ENCODE data around the gene DDHD1. TPM values are rescaled to one million over a fixed set of nuclear protein-coding genes. Genes with fewer than 3 reads are reported as not detected.
"Not testable (repeated sequence)": the region's sequence is repeated elsewhere in the genome, so short reads cannot be mapped to it uniquely, and the experiment has no call there.

Gene DDHD1
- total RNA-seq, 1 experiment from 2014 or later: 6.9 TPM

DNA sequence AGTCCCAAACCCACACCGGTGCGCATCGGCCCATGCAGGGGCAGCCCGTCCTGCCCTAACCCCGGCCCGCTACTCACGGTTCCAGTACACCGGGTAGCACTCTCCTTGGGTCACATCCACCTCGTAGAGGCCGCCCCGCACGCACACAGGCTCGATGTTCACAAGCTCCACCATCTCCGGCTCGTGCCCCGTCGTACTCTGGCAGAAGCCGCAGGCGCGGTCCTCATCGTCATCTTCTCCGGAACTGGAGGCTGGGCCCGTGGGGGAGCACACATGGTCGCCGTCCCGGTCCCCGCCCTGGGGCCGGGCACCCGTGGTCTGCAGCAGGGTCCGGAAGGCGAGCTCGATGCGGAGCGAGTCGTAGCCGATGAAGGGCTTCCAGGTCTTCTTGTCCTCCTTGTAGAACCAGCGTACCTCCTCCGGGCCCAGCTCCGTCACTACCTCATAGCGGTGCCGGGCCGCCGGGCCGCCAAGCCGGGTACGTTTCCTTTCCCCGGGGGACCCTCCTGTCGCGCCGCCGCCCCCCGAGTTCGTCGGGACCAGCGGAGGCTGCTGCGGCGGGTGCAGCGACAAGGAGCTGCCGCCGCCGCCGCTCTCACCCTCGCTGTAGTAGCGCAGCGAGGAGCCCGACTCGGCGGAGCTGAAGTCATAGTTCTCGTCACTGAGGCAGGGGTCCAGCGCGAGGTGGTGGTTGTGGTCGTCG is 788 bp downstream of the DDHD1 start:
- DNase-seq (ENCODE audit: low spot score): peak; percentile 20

DNA sequence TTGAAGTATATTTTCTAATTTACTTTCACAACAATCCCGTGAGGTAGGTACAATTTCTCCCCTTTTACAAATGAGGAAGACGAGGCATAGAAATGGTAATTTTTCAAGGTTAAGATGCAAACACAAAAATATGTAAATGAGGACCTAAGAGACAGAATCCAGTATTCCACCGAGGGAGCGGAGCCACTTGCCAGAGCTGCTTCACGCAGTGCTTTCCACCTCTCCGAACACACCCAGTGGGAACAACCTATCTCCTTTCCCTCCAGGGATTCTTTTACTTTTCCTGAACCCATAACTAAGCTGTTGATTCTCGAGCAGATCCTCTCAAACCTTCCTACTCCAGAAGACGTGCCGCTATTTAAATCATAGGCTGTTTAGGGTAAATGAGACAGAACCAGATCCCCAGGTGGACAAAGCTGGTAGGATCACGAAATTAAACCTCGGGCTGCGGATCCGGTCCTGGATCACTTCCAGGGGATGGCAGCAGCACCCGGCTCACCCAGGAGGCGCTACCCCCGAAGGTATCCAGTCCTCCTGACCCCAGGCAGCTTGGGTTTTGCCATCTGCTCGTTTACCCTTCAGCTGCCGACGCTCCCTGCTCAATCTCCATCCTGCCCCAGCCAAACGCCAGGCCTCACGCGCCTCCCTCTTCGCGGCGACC is 1.5 kb downstream of the DDHD1 start:
- peak; percentile 54 for DNase-seq (ENCODE audit: low spot score)

- DNase-seq (ENCODE audit: low spot score): no peak
Measured at GRCh38 chr14:53149668-53150316, 3.3 kb downstream of the DDHD1 start.

DNA sequence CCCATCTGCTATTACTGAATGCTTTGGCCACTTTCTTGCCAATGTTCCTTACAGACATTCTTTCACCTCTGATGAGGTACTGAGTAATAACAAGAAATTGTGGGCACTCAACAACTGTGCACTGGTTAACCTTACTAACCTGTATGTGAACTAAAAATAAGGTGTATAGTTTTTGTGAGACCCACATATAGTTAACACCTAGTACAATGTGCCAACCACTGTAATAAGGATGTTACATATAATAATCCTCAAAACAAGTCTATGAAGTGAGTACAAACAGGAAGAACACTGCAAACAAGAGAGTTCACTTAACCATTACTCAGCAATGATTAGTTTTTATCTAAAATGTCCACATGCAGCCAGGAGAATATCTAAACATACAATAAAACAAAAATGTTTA is 4.5 kb downstream of the DDHD1 start:
- no peak for DNase-seq (ENCODE audit: low spot score)

DNA sequence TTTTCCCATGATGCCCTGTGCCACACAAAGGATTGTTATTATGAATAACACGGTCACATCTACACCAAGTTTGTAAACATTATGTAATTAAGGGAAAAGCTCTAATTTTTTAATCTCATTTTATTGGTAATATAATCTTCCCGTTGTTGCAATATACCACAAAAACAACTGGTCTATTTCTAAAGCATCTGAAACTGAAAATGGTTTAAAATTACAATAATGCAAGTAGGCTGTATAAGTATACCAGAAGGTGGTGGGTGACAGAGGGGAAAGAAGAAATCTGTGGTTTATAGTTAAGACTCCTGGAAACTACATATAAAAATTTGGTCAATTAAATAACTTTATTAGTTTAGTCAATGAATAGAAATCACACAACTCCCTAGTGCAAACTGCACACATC is 5.2 kb downstream of the DDHD1 start:
- DNase-seq (ENCODE audit: low spot score): no peak

- no peak for DNase-seq (ENCODE audit: low spot score)
Measured at GRCh38 chr14:53147208-53147607, 5.9 kb downstream of the DDHD1 start.

- DNase-seq (ENCODE audit: low spot score): no peak
Measured at GRCh38 chr14:53146739-53147138, 6.4 kb downstream of the DDHD1 start.

- DNase-seq (ENCODE audit: low spot score): no peak
Measured at GRCh38 chr14:53144244-53144643, 8.9 kb downstream of the DDHD1 start.

- DNase-seq (ENCODE audit: low spot score): no peak
Measured at GRCh38 chr14:53140585-53140984, 12.5 kb downstream of the DDHD1 start.

DNA sequence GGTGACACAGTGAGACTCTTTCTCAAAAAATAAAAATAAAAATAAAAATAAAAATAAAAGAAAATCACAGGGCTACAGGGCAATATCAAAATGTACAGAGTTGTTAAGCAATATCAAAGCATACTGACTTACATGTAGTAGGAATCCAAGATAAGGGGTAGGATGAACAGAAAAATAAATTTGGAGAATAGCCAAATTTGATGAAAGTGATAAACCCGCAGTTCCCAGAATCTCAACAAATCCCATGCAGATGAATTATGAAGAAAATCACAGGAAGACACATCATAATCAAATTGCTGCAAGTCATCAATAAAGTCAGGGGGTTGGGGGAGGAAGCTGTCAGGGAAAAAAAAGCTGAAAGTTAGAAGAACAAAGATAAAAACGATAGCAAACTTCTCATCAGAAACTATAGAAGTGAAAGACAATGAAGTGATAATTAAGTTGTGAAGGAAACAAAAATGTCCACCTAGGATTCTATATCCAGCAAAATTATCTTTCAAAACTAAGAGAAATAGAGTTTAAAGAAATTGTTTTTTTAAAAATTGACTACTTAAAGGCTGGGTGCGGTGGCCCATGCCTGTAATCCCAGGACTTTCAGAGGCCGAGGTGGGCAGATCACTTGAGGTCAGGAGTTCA is 15.4 kb downstream of the DDHD1 start:
- DNase-seq (ENCODE audit: low spot score): no peak

DNA sequence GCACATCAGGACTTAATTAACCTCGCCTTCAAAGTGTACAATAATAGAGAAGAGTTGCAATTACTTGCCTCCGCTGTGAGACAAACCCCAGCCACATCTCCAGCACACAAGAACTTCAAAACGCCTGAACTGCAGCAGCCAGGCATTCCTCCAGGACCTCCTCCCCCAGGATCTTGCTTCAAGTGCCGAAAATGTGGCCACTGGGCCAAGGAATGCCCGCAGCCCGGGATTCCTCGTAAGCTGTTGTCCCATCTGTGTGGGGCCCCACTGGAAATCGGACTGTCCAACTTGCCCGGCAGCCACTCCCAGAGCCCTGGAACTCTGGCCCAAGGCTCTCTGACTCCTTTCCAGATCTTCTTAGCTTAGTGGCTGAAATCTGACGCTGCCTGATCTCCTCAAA is 22.6 kb downstream of the DDHD1 start:
- not testable (repeated sequence) for DNase-seq (ENCODE audit: low spot score)

- no peak for DNase-seq (ENCODE audit: low spot score)
Measured at GRCh38 chr14:53128303-53129028, 24.7 kb downstream of the DDHD1 start.

DNA sequence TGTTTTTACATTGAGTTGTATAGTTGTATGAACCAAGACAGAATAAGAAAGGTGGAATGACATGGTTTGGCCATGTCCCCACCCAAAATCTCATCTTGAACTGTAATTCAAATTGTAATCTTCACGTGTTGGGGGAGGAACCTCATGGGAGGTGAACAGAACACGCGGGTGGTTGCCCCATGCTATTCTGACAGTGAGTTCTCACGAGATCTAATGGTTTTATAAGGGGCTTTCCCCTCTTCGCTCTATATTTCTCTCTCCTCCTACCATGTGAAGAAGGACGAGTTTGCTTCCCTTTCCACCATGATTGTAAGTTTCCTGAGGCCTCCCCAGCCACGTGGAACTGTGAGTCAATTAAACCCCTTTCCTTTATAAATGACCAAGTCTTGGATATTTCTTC is 25.3 kb downstream of the DDHD1 start:
- DNase-seq (ENCODE audit: low spot score): no peak

- no peak for DNase-seq (ENCODE audit: low spot score)
Measured at GRCh38 chr14:53127151-53127550, 26.0 kb downstream of the DDHD1 start.

GRCh38 chr14:53126731-53127130 is 26.4 kb downstream of the DDHD1 start:
- DNase-seq (ENCODE audit: low spot score): no peak

DNA sequence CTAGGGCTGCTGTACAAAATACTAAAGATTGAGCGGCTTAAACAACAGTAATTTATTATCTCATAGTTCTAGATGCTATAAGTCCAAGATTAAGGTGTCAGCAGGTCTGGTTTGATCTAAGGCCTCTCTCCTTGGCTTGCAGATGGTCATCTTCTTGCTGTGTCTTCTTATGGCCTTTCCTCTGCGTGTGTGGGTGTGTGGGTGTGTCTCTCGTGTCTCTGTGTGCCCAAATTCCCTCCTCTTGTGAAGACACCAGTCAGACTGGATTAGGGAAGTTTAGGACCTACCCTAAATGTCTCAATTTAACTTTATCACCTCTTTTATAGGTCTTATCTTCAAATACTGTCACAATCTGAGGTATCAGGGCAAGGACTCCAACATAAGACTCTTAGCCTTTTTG is 28.3 kb downstream of the DDHD1 start:
- no peak for DNase-seq (ENCODE audit: low spot score)

GRCh38 chr14:53121419-53121818 is 31.7 kb downstream of the DDHD1 start:
- DNase-seq (ENCODE audit: low spot score): not testable (repeated sequence)

DNA sequence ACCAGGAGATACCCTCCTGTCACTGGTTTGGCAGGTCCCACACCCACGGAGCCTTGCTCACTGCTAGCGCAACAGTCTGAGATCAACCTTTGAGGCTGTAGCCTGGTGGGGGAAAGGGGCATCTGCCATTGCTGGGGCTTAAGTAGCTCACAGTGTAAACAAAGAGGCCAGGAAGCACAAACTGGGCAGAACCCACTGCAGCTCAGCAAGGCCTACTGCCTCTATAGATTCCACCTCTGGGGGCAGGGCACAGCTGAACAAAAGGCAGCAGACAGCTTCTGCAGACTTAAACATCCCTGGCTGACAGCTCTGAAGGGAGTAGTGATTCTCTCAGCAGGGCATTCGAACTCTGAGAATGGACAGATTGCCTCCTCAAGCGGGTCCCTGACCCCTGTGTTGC is 35.6 kb downstream of the DDHD1 start:
- not testable (repeated sequence) for DNase-seq (ENCODE audit: low spot score)

- DNase-seq (ENCODE audit: low spot score): no peak
Measured at GRCh38 chr14:53113989-53114388, 39.1 kb downstream of the DDHD1 start.

DNA sequence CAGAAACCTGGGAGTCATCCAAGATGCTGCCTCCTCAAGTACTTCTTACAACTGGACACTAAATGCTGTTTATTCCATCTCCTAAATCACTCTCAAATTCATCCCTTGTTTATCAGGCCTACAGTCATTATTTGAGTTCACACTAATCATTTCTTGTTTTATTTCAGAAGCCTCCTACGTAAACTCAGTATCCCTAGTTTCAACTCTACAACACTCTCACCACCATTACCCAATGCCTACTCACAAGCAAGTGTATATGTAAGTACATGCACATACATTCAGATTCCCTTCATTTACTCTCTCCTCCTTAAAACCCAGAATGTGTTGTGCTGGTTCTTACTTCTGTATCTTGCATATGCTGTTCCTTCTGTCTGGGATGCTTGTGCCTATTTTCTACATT is 43.0 kb downstream of the DDHD1 start:
- no peak for DNase-seq (ENCODE audit: low spot score)

- no peak for DNase-seq (ENCODE audit: low spot score)
Measured at GRCh38 chr14:53109105-53110041, 43.8 kb downstream of the DDHD1 start.

All from H4 (cell line).